Activated CD8-positive, alpha-beta memory T cell treated with anti-CD3 and anti-CD28 coated beads for 48 hours (primary cell): ENCODE measurements around the gene GOLIM4.
A peak's percentile ranks its signal among the peaks of the same experiment; 100 is the strongest.

Experiments
- DNase-seq, 3 experiments: peaks; one replicate each; pipeline ENCODE4 v3.0.0-alpha.2; 2020; ENCODE audit warnings: low read depth in 2 of 3, low spot score in 2 of 3

The GOLIM4 gene

DNA sequence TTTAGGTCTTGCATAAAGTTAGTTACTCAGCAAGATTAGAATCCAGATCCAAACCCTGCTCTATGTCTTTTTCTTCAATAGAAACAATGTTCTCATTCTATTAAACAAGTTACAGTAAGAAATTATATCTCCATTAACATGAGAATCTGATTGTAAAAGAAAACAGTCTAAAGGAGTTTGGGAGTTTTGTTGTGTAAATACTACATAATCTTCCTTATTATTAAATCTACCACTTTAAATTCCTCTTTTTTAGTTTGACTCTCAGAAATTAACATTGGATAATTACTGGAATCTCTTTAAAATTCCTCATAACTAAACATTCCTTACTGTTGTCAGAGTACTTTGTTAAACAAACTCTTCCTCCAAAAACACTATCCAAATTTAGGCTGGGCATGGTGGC lies 1.7 kb upstream of the GOLIM4 start:
- no peak for DNase-seq

GRCh38 chr3:168096210-168096652 lies 507 bp upstream of the GOLIM4 start:
- peak in 2 of 3 experiments; percentile 0 to 12 for DNase-seq

GRCh38 chr3:168094877-168095610 lies 680 bp downstream of the GOLIM4 start:
- DNase-seq, result peak; percentile 11 to 31 (median 30)

- DNase-seq, result no peak
These were observed 1.2 kb downstream of the GOLIM4 start for GRCh38 chr3:168094580-168094876.

GRCh38 chr3:168093790-168094189 lies 1.9 kb downstream of the GOLIM4 start:
- DNase-seq, result no peak

GRCh38 chr3:168093229-168093628 lies 2.5 kb downstream of the GOLIM4 start:
- DNase-seq, result no peak

- DNase-seq, result no peak
These were observed 3.8 kb downstream of the GOLIM4 start for GRCh38 chr3:168091941-168092340.

DNA sequence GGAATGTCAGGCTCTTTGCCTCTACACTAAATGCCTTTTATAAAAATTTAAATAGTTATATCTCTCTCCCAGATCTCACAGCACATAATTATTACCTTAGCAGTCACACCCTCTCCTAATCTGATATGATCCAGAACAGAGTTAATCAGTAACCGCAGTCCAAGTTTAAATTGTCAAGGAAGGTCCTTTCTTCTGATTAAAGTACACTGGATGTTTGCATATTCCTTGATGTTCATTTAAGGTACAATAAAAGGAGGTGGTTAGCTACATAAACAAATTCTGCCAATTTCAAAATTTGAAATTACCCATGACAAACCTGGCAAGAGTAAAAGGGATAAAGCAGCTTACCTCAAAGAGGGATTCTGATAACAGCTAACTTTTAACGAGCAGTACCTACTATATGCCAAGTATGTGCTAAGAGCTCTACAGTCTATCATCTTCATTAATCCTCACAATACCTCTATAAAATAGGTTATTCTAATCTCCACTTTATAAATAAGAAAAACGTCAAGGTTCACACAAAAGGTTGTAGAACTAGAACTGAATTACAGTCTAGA lies 4.3 kb downstream of the GOLIM4 start:
- no peak for DNase-seq

DNA sequence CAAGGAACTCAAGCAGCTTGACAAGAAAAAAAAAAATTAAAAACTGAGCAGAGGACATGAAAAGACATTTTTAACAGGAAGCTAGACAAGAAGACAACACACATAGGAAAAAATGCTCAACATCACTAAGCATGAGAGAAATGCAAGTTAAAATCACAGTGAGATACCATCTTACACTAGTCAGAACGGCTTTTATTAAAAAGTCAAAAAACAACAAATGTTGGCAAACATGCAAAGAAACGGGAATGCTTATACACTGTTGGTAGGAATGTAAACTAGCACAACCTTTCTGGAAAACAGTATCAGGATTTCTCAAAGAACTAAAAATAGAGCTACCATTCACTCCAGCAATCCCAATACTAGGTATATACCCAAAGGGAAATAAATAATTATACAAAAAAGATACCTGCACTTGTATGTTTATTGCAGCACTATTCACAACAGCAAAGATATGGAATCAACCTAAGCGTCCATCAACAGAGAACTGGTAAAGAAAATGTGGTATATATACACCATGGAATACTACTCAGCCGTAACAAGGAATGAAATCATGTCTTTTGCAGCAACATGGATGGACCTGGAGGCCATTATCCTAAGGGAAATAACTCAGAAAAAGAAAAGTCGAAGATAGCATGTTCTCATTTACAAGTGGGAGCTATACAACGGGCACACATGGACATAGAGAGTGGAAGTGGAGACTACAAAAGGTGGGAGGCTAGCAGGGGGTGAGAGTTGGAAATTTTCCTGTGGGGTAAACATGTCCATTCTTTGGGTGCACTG lies 5.2 kb downstream of the GOLIM4 start:
- no peak for DNase-seq

DNA sequence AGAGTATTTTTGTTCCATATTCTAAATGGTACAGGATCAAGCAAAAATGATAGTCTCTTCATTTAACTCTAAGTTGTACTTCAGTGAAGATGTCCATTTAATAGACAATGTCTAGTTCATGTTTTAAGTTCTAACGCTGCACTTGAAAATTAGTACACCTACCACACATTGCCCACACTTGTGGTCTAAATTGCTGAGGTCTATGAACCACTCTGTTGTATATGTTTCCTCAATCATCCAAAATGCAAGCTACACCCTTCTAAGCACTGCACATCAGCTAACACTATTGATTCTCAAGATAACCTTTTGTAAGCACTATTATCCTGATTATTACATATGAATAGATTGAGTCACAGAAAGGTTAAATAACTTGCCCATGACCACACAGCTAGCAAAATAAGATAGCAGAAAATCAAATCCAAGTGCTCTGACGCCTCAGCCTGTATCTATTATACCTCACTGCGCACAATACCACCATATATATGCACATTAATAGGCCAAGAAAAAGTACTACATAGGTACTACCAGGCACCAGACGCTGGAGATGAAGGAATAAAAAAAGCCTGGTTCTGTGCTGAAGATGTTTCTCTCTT lies 6.4 kb downstream of the GOLIM4 start:
- no peak for DNase-seq

GRCh38 chr3:168088106-168088720 lies 7.5 kb downstream of the GOLIM4 start:
- no peak for DNase-seq

DNA sequence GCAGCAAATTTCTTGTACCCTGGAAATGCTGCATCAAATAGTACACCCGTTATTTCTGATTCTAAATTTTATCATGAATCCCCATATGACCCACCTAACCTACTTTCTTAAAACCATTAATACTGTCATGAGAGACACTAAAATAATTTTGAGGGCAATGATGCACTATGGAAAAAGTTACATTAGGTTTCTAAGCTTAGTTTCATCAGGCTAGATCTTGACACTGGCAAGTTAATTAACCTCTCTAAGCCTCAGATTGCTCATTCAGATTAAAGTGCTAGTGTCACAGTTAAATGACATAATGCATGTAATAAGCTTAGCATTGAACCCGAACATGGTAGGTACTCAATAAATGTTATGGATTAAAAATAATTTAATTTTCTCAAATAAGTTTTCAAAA lies 8.2 kb downstream of the GOLIM4 start:
- no peak for DNase-seq

- DNase-seq, result no peak
These were observed 9.0 kb downstream of the GOLIM4 start for GRCh38 chr3:168086541-168087260.

- no peak for DNase-seq
These were observed 10.1 kb downstream of the GOLIM4 start for GRCh38 chr3:168085491-168086119.

GRCh38 chr3:168083906-168084305 lies 11.8 kb downstream of the GOLIM4 start:
- no peak for DNase-seq

DNA sequence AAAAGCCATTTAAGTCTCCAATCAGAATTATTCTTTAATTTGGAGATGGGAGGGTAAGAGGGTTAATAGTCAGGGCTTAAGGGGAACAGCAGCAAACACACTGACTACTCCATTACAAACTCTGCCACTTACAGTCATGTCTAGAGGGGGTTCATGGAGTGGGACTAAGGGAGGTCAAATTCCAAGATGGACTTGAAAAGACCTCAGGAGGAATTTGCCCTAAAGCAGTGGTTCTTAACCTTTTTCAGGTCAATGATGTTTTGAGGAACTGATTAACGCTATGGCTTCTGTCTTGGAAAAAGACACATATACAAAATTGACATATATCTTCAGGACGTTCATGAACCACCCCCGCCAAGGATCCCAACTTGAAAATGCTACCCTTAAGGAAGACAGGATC lies 13.9 kb downstream of the GOLIM4 start:
- DNase-seq, result no peak

- no peak for DNase-seq
These were observed 14.5 kb downstream of the GOLIM4 start for GRCh38 chr3:168081171-168081771.

- no peak for DNase-seq
These were observed 15.1 kb downstream of the GOLIM4 start for GRCh38 chr3:168080499-168081170.

- DNase-seq, result no peak
These were observed 15.7 kb downstream of the GOLIM4 start for GRCh38 chr3:168080022-168080421.
